Esophagus squamous epithelium (tissue), 5 donors: ENCODE results near the gene FH. TPM values are rescaled to one million over a fixed set of nuclear protein-coding genes. Genes with fewer than 3 reads are reported as not detected.

Experiments used
- DNase-seq: peaks from one replicate; lab custom pipeline; 2025; lab: John Stamatoyannopoulos, UW
- H3K27ac ChIP-seq, 4 donors: fragments of 200-600 bp; sonication (generic); one replicate each; pipeline ENCODE4 v1.5.1; 2016 to 2019; ENCODE audit warnings: mild to moderate bottlenecking in 1 of 4
- H3K27me3 ChIP-seq, 4 donors: fragments of 200-600 bp; sonication (generic); 1 replicate in 3 of 4; 2 replicates in 1 of 4; pipeline versions ENCODE4 v1.5.1 to v1.6.0; 2017 to 2021; ENCODE audit warnings: antibody characterized with exemption in 1 of 4
- H3K36me3 ChIP-seq, 3 donors: fragments of 200-600 bp; sonication (generic); one replicate each; pipeline ENCODE4 v1.5.1; 2016 to 2019
- H3K4me1 ChIP-seq, 3 donors: fragments of 200-600 bp; sonication (generic); one replicate each; pipeline ENCODE4 v1.5.1; 2017 to 2019
- H3K4me3 ChIP-seq, 4 donors: fragments of 200-600 bp; sonication (generic); 1 replicate in 3 of 4; 2 replicates in 1 of 4; pipeline ENCODE4 v1.5.1; 2016 to 2019; ENCODE audit warnings: mild to moderate bottlenecking in 2 of 4, moderate library complexity in 1 of 4
- H3K9me3 ChIP-seq, 3 donors: fragments of 200-600 bp; sonication (generic); one replicate each; pipeline ENCODE4 v1.5.1; 2016 to 2019
- POLR2A ChIP-seq, 4 donors: fragments of 450-650 bp; IDR thresholded peaks; one replicate each; pipeline ENCODE4 v1.6.1; 2017; ENCODE audit warnings: antibody characterized with exemption in 4 of 4, mild to moderate bottlenecking in 4 of 4, moderate library complexity in 3 of 4
- WGBS, 2 donors: methylation state at CpG; one replicate each; pipeline ENCODE4 v1.1.5; 2018; 5-methylcytosine and 5-hydroxymethylcytosine counted together
- intact Hi-C: fragments of 100-400 bp; cut with DNase I; formaldehyde crosslinking; loops from one replicate; pipeline ENCODE4 v1.15.0; 2022
- total RNA-seq, 4 donors: library from RNA; depleted of rRNA; stranded (reverse); fragments of >200 nt; gene quantifications; one replicate each; pipeline ENCODE4 v1.1.0, GENCODE V29; 2016
- TF ChIP-seq, protein P1 (sequence below), 6 experiments: fragments of 450-650 bp in 4 of 6; fragments of 200-600 bp in 2 of 6; sonication (generic) in 2 of 6; IDR thresholded peaks; one replicate each; pipeline ENCODE4 v1.5.1; 2016 to 2019; ENCODE audit warnings: antibody characterized with exemption in 6 of 6, mild to moderate bottlenecking in 4 of 6, moderate library complexity in 4 of 6
- donor health status: DM: yes; HTN: yes; CAD: no.

FH gene
- total RNA-seq, 4 donors from 2014 or later: 44.6 to 101 (median 70.0) TPM

DNA sequence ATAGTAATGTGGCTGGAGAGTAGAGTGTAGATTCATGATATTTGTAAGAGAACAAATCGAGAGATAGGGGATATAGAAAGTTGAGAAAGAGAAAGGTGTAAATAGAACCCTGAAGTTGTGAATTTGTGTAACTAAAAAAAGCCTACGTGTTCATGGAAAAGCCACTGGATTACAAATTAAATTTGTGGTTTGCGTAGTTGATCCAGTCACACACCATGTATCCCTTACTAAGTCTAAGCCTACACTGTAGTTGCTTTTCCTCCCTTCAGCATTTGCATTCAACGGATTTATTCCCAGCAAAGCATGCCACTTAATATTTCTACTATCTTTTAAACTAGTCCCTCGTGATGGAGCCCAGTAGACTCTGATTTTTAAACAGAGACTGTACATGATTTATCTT is 37.5 kb upstream of the FH start:
- H3K27me3 ChIP-seq: no peaks in the 10 kb centered on the region
- no peak for TF ChIP-seq POLR2A (IDR thresholded peaks at IDR 0.05)
- TF ChIP-seq, protein P1, sequence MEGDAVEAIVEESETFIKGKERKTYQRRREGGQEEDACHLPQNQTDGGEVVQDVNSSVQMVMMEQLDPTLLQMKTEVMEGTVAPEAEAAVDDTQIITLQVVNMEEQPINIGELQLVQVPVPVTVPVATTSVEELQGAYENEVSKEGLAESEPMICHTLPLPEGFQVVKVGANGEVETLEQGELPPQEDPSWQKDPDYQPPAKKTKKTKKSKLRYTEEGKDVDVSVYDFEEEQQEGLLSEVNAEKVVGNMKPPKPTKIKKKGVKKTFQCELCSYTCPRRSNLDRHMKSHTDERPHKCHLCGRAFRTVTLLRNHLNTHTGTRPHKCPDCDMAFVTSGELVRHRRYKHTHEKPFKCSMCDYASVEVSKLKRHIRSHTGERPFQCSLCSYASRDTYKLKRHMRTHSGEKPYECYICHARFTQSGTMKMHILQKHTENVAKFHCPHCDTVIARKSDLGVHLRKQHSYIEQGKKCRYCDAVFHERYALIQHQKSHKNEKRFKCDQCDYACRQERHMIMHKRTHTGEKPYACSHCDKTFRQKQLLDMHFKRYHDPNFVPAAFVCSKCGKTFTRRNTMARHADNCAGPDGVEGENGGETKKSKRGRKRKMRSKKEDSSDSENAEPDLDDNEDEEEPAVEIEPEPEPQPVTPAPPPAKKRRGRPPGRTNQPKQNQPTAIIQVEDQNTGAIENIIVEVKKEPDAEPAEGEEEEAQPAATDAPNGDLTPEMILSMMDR (IDR thresholded peaks at IDR 0.05): no peak
- intact Hi-C loops: no loop called here
- H3K36me3 ChIP-seq: no peaks in the 10 kb centered on the region
- H3K4me1 ChIP-seq: peaks cover 0 to 14% (median 0%) of the 10 kb centered on the region in 3 donors
- no peak for DNase-seq
- WGBS, 2 donors: 87 to 89% methylated on average over 5 of the region's 5 CpGs
- no peak overlapping the region for H3K4me3 ChIP-seq
- H3K27ac ChIP-seq: no peak overlapping the region
- no peaks in the 10 kb centered on the region for H3K9me3 ChIP-seq

GRCh38 chr1:241555526-241555925 is 36.0 kb upstream of the FH start:
- TF ChIP-seq POLR2A (IDR thresholded peaks at IDR 0.05): no peak
- TF ChIP-seq, protein P1 (IDR thresholded peaks at IDR 0.05): no peak
- Histone ChIP-seq H3K9me3 (no peaks in the 10 kb centered on the region), H3K4me3 (no peak overlapping the region), H3K27me3 (no peaks in the 10 kb centered on the region), H3K4me1 (peaks cover 0 to 14% (median 0%) of the 10 kb centered on the region in 3 donors), H3K36me3 (no peaks in the 10 kb centered on the region), H3K27ac (no peak overlapping the region)
- intact Hi-C loops: no loop called here
- no peak for DNase-seq
- WGBS, 2 donors: 80 to 100% methylated on average over 2 to 3 of the region's 3 CpGs

GRCh38 chr1:241553886-241554592 is 34.5 kb upstream of the FH start:
- peaks cover 0 to 12% (median 0%) of the 10 kb centered on the region in 3 donors for H3K4me1 ChIP-seq
- no peak overlapping the region for H3K4me3 ChIP-seq
- DNase-seq: no peak
- WGBS, 2 donors: 61 to 81% methylated on average over 7 of the region's 7 CpGs
- H3K9me3 ChIP-seq: no peaks in the 10 kb centered on the region
- TF ChIP-seq, protein P1 (IDR thresholded peaks at IDR 0.05): no peak
- TF ChIP-seq POLR2A (IDR thresholded peaks at IDR 0.05): no peak
- intact Hi-C loops: no loop called here
- no peaks in the 10 kb centered on the region for H3K36me3 ChIP-seq
- no peaks in the 10 kb centered on the region for H3K27me3 ChIP-seq
- no peak overlapping the region for H3K27ac ChIP-seq

- 62 to 76% methylated on average over 21 to 22 of the region's 22 CpGs for WGBS, 2 donors
- Histone ChIP-seq H3K27ac (peak overlapping the region in 2 of 4 donors; percentile 5 to 35), H3K4me1 (no peaks in the 10 kb centered on the region), H3K4me3 (peak overlapping the region in 2 of 4 donors; percentile 11 to 37), H3K9me3 (no peaks in the 10 kb centered on the region), H3K27me3 (no peaks in the 10 kb centered on the region), H3K36me3 (no peaks in the 10 kb centered on the region)
- DNase-seq: no peak
- TF ChIP-seq POLR2A (IDR thresholded peaks at IDR 0.05): no peak
- TF ChIP-seq, protein P1 (IDR thresholded peaks at IDR 0.05): no peak
- intact Hi-C loops: no loop called here
Observed at GRCh38 chr1:241551759-241552638, 32.4 kb upstream of the FH start.

DNA sequence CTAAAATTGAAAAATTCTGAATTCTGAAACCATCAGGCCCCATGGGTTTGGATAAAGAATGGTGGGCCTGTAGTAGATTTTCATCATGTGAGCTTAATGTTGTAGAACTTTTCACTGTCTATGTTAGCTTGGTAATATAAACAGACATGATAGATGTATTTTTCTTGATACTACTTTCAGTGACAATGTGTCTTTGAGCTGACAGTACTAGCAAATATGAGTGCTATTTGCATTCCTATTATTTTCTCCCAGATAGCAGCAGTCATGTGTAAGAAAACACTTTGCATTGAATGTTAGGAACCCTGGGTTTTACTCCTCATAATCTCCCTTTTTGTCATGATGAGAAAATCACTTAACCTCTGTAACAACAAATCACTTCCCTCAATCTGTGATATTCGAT is 30.8 kb upstream of the FH start:
- no peak overlapping the region for H3K4me3 ChIP-seq
- no peaks in the 10 kb centered on the region for H3K27me3 ChIP-seq
- no peak for TF ChIP-seq POLR2A (IDR thresholded peaks at IDR 0.05)
- TF ChIP-seq, protein P1 (IDR thresholded peaks at IDR 0.05): no peak
- no peak for DNase-seq
- WGBS, 2 donors: 42 to 72% methylated on average over 1 of the region's 1 CpG
- no peaks in the 10 kb centered on the region for H3K4me1 ChIP-seq
- no peaks in the 10 kb centered on the region for H3K36me3 ChIP-seq
- H3K9me3 ChIP-seq: no peaks in the 10 kb centered on the region
- intact Hi-C loops: no loop called here
- H3K27ac ChIP-seq: no peak overlapping the region
